ENCODE results near the gene GATA3.

The GATA3 gene

GRCh38 chr10:8100366-8100765 lies 45.9 kb downstream of the GATA3 start:
- TF ChIP-seq CTCF (IDR thresholded peaks at IDR 0.05; ENCODE audit: insufficient read depth, low read depth, low read length, missing control alignments) = no peak
- H3K4me3 ChIP-seq (ENCODE audit: low read depth, low read length) = no peak overlapping the region
- DNase-seq (ENCODE audit: low read depth) = no peak

- peak; percentile 35 for DNase-seq (ENCODE audit: low read depth)
- TF ChIP-seq CTCF (IDR thresholded peaks at IDR 0.05; ENCODE audit: insufficient read depth, low read depth, low read length, missing control alignments) = no peak
- H3K4me3 ChIP-seq (ENCODE audit: low read depth, low read length) = no peak overlapping the region
These were observed 48.4 kb downstream of the GATA3 start for GRCh38 chr10:8102708-8103401.

GRCh38 chr10:8103543-8103942 lies 49.1 kb downstream of the GATA3 start:
- DNase-seq (ENCODE audit: low read depth) = no peak
- no peak overlapping the region for H3K4me3 ChIP-seq (ENCODE audit: low read depth, low read length)
- TF ChIP-seq CTCF (IDR thresholded peaks at IDR 0.05; ENCODE audit: insufficient read depth, low read depth, low read length, missing control alignments) = no peak

GRCh38 chr10:8104005-8104404 lies 49.5 kb downstream of the GATA3 start:
- DNase-seq (ENCODE audit: low read depth) = peak; percentile 12
- no peak for TF ChIP-seq CTCF (IDR thresholded peaks at IDR 0.05; ENCODE audit: insufficient read depth, low read depth, low read length, missing control alignments)
- no peak overlapping the region for H3K4me3 ChIP-seq (ENCODE audit: low read depth, low read length)

- no peak overlapping the region for H3K4me3 ChIP-seq (ENCODE audit: low read depth, low read length)
- no peak for TF ChIP-seq CTCF (IDR thresholded peaks at IDR 0.05; ENCODE audit: insufficient read depth, low read depth, low read length, missing control alignments)
- no peak for DNase-seq (ENCODE audit: low read depth)
These were observed 50.2 kb downstream of the GATA3 start for GRCh38 chr10:8104721-8105120.

GRCh38 chr10:8105932-8106331 lies 51.4 kb downstream of the GATA3 start:
- H3K4me3 ChIP-seq (ENCODE audit: low read depth, low read length) = no peak overlapping the region
- no peak for TF ChIP-seq CTCF (IDR thresholded peaks at IDR 0.05; ENCODE audit: insufficient read depth, low read depth, low read length, missing control alignments)
- DNase-seq (ENCODE audit: low read depth) = no peak
